ENCODE measurements around the gene CPAMD8.
"Not testable (repeated sequence)": the region's sequence is repeated elsewhere in the genome, so short reads cannot be mapped to it uniquely, and the experiment has no call there.

GRCh38 chr19:16982586-16982985 is 44.0 kb downstream of the CPAMD8 start:
- TF ChIP-seq, protein P1, sequence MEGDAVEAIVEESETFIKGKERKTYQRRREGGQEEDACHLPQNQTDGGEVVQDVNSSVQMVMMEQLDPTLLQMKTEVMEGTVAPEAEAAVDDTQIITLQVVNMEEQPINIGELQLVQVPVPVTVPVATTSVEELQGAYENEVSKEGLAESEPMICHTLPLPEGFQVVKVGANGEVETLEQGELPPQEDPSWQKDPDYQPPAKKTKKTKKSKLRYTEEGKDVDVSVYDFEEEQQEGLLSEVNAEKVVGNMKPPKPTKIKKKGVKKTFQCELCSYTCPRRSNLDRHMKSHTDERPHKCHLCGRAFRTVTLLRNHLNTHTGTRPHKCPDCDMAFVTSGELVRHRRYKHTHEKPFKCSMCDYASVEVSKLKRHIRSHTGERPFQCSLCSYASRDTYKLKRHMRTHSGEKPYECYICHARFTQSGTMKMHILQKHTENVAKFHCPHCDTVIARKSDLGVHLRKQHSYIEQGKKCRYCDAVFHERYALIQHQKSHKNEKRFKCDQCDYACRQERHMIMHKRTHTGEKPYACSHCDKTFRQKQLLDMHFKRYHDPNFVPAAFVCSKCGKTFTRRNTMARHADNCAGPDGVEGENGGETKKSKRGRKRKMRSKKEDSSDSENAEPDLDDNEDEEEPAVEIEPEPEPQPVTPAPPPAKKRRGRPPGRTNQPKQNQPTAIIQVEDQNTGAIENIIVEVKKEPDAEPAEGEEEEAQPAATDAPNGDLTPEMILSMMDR (IDR thresholded peaks at IDR 0.05), result not testable (repeated sequence)
- not testable (repeated sequence) for TF ChIP-seq POLR2A (IDR thresholded peaks at IDR 0.05)

Data from body of pancreas (tissue), 4 donors.